ENCODE measurements around the gene SYK.

Gene SYK

DNA sequence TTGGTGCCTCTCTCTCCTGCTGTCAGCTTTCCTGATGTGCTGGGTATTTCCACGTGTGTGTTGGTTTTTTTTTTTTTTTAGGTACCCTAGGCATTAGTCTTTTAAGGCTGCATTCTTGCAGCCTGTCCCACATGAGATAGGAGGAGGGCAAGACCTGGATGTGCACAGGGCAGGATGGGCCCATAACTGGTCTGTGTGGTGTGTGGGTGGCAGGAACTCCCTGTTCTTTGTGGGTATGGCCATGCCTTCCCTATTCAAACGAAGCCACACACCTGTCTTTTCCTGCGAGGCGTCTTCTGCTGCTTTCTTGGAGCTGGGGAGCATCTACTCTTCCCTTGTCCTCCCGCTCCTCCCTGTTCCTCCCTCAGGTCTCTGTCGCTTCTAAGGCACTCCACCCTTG is 6.8 kb downstream of the SYK start:
- Histone ChIP-seq H3K36me3 (ENCODE audit: control insufficient read depth in 2 of 2, insufficient read depth in 2 of 2, low read length in 2 of 2) (peaks cover 0 to 8% of the 10 kb centered on the region in 2 donors), H3K4me3 (ENCODE audit: low read length in 2 of 2) (no peak overlapping the region), H3K9ac (ENCODE audit: low read depth in 1 of 2, low read length in 2 of 2) (no peak overlapping the region), H3K4me1 (ENCODE audit: control insufficient read depth in 2 of 2, insufficient read depth in 2 of 2, low read length in 2 of 2) (peaks cover 5 to 10% of the 10 kb centered on the region in 2 donors), H3K27ac (ENCODE audit: low read depth in 2 of 2, low read length in 2 of 2) (no peak overlapping the region), H3K9me3 (ENCODE audit: control insufficient read depth in 2 of 2, low read length in 2 of 2) (no peaks in the 10 kb centered on the region), H3K27me3 (ENCODE audit: control insufficient read depth in 2 of 2, insufficient read depth in 2 of 2, low read length in 2 of 2) (no peaks in the 10 kb centered on the region)

DNA sequence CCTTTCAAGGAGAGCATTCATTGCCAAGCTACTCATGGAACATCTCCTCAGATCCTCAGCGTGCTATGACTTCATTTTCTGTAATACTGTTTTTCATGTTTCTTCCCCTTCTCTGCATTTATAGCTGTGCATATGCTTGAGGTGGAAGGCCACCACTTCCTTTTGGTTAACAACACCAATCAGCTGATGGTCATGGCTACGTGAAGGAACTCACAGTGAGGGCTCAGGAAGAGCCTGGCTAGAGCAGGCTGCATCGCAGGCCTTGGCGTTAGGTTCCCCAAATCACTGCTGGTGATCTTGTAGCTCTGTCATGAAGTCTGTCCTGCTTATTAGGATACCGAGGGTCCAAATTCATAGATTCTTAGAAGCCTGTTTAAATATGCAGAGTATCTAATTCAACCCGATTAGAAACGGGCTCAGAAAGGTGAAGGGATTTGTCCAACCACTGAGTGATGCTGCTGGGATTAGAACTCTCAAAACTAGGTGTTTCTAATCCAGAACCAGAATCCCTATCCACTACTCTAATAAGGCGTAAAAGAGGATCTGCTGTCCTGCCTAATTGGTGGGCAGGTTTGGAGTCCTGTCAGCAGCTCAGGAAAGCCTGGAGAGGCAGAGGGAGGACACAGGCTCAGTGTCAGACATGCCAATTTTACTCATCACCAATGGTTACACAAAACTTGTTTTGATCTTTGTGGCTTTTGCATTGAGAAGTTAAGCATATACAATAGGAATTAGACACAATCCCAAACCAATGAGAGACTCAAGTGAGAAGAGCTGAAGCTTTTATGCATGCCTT is 7.5 kb downstream of the SYK start:
- no peak overlapping the region for H3K4me3 ChIP-seq (ENCODE audit: low read length in 2 of 2)
- no peaks in the 10 kb centered on the region for H3K27me3 ChIP-seq (ENCODE audit: control insufficient read depth in 2 of 2, insufficient read depth in 2 of 2, low read length in 2 of 2)
- no peaks in the 10 kb centered on the region for H3K9me3 ChIP-seq (ENCODE audit: control insufficient read depth in 2 of 2, low read length in 2 of 2)
- peaks cover 3 to 11% of the 10 kb centered on the region in 2 donors for H3K4me1 ChIP-seq (ENCODE audit: control insufficient read depth in 2 of 2, insufficient read depth in 2 of 2, low read length in 2 of 2)
- H3K27ac ChIP-seq (ENCODE audit: low read depth in 2 of 2, low read length in 2 of 2) = no peak overlapping the region
- peaks cover 0 to 8% of the 10 kb centered on the region in 2 donors for H3K36me3 ChIP-seq (ENCODE audit: control insufficient read depth in 2 of 2, insufficient read depth in 2 of 2, low read length in 2 of 2)
- H3K9ac ChIP-seq (ENCODE audit: low read depth in 1 of 2, low read length in 2 of 2) = no peak overlapping the region

- H3K27ac ChIP-seq (ENCODE audit: low read depth in 2 of 2, low read length in 2 of 2) = no peak overlapping the region
- H3K9me3 ChIP-seq (ENCODE audit: control insufficient read depth in 2 of 2, low read length in 2 of 2) = no peaks in the 10 kb centered on the region
- peaks cover 3 to 16% of the 10 kb centered on the region in 2 donors for H3K4me1 ChIP-seq (ENCODE audit: control insufficient read depth in 2 of 2, insufficient read depth in 2 of 2, low read length in 2 of 2)
- H3K36me3 ChIP-seq (ENCODE audit: control insufficient read depth in 2 of 2, insufficient read depth in 2 of 2, low read length in 2 of 2) = peaks cover 0 to 8% of the 10 kb centered on the region in 2 donors
- no peak overlapping the region for H3K9ac ChIP-seq (ENCODE audit: low read depth in 1 of 2, low read length in 2 of 2)
- no peak overlapping the region for H3K4me3 ChIP-seq (ENCODE audit: low read length in 2 of 2)
- no peaks in the 10 kb centered on the region for H3K27me3 ChIP-seq (ENCODE audit: control insufficient read depth in 2 of 2, insufficient read depth in 2 of 2, low read length in 2 of 2)
Measured at GRCh38 chr9:90810691-90811090, 9.1 kb downstream of the SYK start.

DNA sequence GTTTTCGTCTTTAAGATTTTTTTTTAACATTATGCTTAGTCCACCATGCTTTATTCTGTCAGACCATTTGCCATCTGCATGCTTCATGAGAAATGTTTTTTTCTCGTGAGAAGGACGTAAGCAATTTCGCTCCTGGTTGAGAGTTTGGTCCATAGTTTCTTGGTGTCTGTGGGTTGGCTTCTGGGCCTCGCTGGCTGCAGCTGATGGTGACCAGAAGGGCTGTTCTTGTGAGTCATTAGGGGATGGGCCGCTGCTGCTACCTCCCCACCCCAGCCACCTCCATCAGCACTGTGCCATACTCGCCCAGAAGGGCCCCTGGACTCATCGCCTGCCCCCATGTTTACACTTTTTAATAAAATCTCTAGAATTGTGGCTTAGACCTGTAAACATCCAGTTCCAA is 11.4 kb downstream of the SYK start:
- Histone ChIP-seq H3K27me3 (ENCODE audit: control insufficient read depth in 2 of 2, insufficient read depth in 2 of 2, low read length in 2 of 2) (no peaks in the 10 kb centered on the region), H3K4me3 (ENCODE audit: low read length in 2 of 2) (no peak overlapping the region), H3K4me1 (ENCODE audit: control insufficient read depth in 2 of 2, insufficient read depth in 2 of 2, low read length in 2 of 2) (peaks cover 3 to 10% of the 10 kb centered on the region in 2 donors), H3K36me3 (ENCODE audit: control insufficient read depth in 2 of 2, insufficient read depth in 2 of 2, low read length in 2 of 2) (peaks cover 0 to 5% of the 10 kb centered on the region in 2 donors), H3K27ac (ENCODE audit: low read depth in 2 of 2, low read length in 2 of 2) (no peak overlapping the region), H3K9ac (ENCODE audit: low read depth in 1 of 2, low read length in 2 of 2) (no peak overlapping the region), H3K9me3 (ENCODE audit: control insufficient read depth in 2 of 2, low read length in 2 of 2) (no peaks in the 10 kb centered on the region)

- H3K9me3 ChIP-seq (ENCODE audit: control insufficient read depth in 2 of 2, low read length in 2 of 2) = no peaks in the 10 kb centered on the region
- H3K9ac ChIP-seq (ENCODE audit: low read depth in 1 of 2, low read length in 2 of 2) = no peak overlapping the region
- H3K27ac ChIP-seq (ENCODE audit: low read depth in 2 of 2, low read length in 2 of 2) = no peak overlapping the region
- H3K36me3 ChIP-seq (ENCODE audit: control insufficient read depth in 2 of 2, insufficient read depth in 2 of 2, low read length in 2 of 2) = peaks cover 0 to 3% of the 10 kb centered on the region in 2 donors
- H3K4me3 ChIP-seq (ENCODE audit: low read length in 2 of 2) = no peak overlapping the region
- H3K4me1 ChIP-seq (ENCODE audit: control insufficient read depth in 2 of 2, insufficient read depth in 2 of 2, low read length in 2 of 2) = peaks cover 3 to 9% of the 10 kb centered on the region in 2 donors
- no peaks in the 10 kb centered on the region for H3K27me3 ChIP-seq (ENCODE audit: control insufficient read depth in 2 of 2, insufficient read depth in 2 of 2, low read length in 2 of 2)
Measured at GRCh38 chr9:90813523-90813922, 11.9 kb downstream of the SYK start.

DNA sequence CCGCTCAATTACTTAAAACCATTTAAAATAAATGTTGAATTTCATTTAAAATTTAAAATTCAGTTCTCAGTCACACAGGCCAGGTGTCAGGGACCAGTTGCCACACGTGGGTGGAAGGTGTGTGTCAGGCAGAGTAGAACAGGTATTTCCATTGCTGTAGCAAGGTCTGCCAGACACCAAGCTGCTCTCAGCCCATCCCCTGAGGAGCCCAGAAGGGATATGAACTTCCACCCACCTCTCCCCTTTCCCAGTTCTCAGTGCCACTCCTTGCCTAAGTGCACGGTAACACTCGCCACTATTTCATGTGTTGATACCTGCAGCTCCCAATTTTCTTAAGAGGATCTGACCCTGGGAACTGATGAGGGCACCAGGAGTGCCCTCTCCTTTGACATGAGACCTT is 12.7 kb downstream of the SYK start:
- no peak overlapping the region for H3K4me3 ChIP-seq (ENCODE audit: low read length in 2 of 2)
- H3K9ac ChIP-seq (ENCODE audit: low read depth in 1 of 2, low read length in 2 of 2) = no peak overlapping the region
- no peaks in the 10 kb centered on the region for H3K27me3 ChIP-seq (ENCODE audit: control insufficient read depth in 2 of 2, insufficient read depth in 2 of 2, low read length in 2 of 2)
- H3K9me3 ChIP-seq (ENCODE audit: control insufficient read depth in 2 of 2, low read length in 2 of 2) = no peaks in the 10 kb centered on the region
- no peak overlapping the region for H3K27ac ChIP-seq (ENCODE audit: low read depth in 2 of 2, low read length in 2 of 2)
- H3K36me3 ChIP-seq (ENCODE audit: control insufficient read depth in 2 of 2, insufficient read depth in 2 of 2, low read length in 2 of 2) = peaks cover 0 to 2% of the 10 kb centered on the region in 2 donors
- H3K4me1 ChIP-seq (ENCODE audit: control insufficient read depth in 2 of 2, insufficient read depth in 2 of 2, low read length in 2 of 2) = peaks cover 3 to 9% of the 10 kb centered on the region in 2 donors

- H3K27me3 ChIP-seq (ENCODE audit: control insufficient read depth in 2 of 2, insufficient read depth in 2 of 2, low read length in 2 of 2) = no peaks in the 10 kb centered on the region
- H3K9me3 ChIP-seq (ENCODE audit: control insufficient read depth in 2 of 2, low read length in 2 of 2) = no peaks in the 10 kb centered on the region
- peaks cover 3 to 9% of the 10 kb centered on the region in 2 donors for H3K4me1 ChIP-seq (ENCODE audit: control insufficient read depth in 2 of 2, insufficient read depth in 2 of 2, low read length in 2 of 2)
- H3K9ac ChIP-seq (ENCODE audit: low read depth in 1 of 2, low read length in 2 of 2) = no peak overlapping the region
- H3K27ac ChIP-seq (ENCODE audit: low read depth in 2 of 2, low read length in 2 of 2) = peak overlapping the region in 1 of 2 donors; percentile 43
- peaks cover 0 to 2% of the 10 kb centered on the region in 2 donors for H3K36me3 ChIP-seq (ENCODE audit: control insufficient read depth in 2 of 2, insufficient read depth in 2 of 2, low read length in 2 of 2)
- no peak overlapping the region for H3K4me3 ChIP-seq (ENCODE audit: low read length in 2 of 2)
Measured at GRCh38 chr9:90815183-90815943, 13.7 kb downstream of the SYK start.

DNA sequence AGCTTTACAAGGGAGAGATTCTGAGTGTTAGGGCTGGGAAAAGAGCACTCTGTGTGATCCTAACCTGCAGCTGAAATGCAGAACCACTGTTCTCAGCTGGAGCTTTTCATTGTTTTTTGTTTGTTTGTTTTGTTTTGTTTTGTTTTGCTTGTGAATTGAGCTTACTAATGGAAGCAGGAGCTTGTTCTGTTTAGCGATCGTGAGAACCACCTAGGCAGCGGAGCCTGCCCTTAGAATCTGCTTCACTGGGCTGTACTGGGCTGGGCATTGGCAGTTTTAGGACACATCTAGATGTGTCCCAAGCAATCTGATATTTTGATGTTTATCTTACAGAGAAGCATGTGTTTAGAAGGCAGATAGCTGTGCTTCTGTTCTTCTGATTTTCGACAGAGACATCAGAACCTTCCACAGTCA is 14.3 kb downstream of the SYK start:
- H3K36me3 ChIP-seq (ENCODE audit: control insufficient read depth in 2 of 2, insufficient read depth in 2 of 2, low read length in 2 of 2) = peaks cover 0 to 2% of the 10 kb centered on the region in 2 donors
- H3K9ac ChIP-seq (ENCODE audit: low read depth in 1 of 2, low read length in 2 of 2) = no peak overlapping the region
- H3K4me1 ChIP-seq (ENCODE audit: control insufficient read depth in 2 of 2, insufficient read depth in 2 of 2, low read length in 2 of 2) = peaks cover 0 to 9% of the 10 kb centered on the region in 2 donors
- no peak overlapping the region for H3K4me3 ChIP-seq (ENCODE audit: low read length in 2 of 2)
- H3K27me3 ChIP-seq (ENCODE audit: control insufficient read depth in 2 of 2, insufficient read depth in 2 of 2, low read length in 2 of 2) = no peaks in the 10 kb centered on the region
- H3K27ac ChIP-seq (ENCODE audit: low read depth in 2 of 2, low read length in 2 of 2) = peak overlapping the region in 1 of 2 donors; percentile 24
- H3K9me3 ChIP-seq (ENCODE audit: control insufficient read depth in 2 of 2, low read length in 2 of 2) = no peaks in the 10 kb centered on the region

DNA sequence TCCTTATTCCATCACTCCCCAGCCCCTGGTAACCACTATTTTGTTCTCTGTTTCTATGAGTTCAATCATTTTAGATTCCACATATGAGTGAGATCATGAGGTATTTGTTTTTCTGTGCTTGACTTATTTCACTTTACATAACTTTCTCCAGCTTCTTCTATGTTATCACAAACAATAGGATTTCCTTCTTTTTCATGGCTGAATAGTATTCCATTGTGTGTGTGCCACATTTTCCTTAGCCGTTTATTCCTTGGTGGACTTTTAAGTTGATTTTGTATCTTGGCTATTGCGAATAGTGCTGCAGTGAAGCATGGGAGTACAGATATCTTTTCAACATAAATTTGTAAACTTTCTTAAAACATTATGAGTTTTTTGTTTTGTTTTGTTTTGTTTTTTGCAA is 15.1 kb downstream of the SYK start:
- Histone ChIP-seq H3K9me3 (ENCODE audit: control insufficient read depth in 2 of 2, low read length in 2 of 2) (no peaks in the 10 kb centered on the region), H3K27me3 (ENCODE audit: control insufficient read depth in 2 of 2, insufficient read depth in 2 of 2, low read length in 2 of 2) (no peaks in the 10 kb centered on the region), H3K4me3 (ENCODE audit: low read length in 2 of 2) (no peak overlapping the region), H3K27ac (ENCODE audit: low read depth in 2 of 2, low read length in 2 of 2) (no peak overlapping the region), H3K36me3 (ENCODE audit: control insufficient read depth in 2 of 2, insufficient read depth in 2 of 2, low read length in 2 of 2) (peaks cover 0 to 2% of the 10 kb centered on the region in 2 donors), H3K9ac (ENCODE audit: low read depth in 1 of 2, low read length in 2 of 2) (no peak overlapping the region), H3K4me1 (ENCODE audit: control insufficient read depth in 2 of 2, insufficient read depth in 2 of 2, low read length in 2 of 2) (peaks cover 0 to 9% of the 10 kb centered on the region in 2 donors)

- peaks cover 0 to 9% of the 10 kb centered on the region in 2 donors for H3K4me1 ChIP-seq (ENCODE audit: control insufficient read depth in 2 of 2, insufficient read depth in 2 of 2, low read length in 2 of 2)
- H3K27me3 ChIP-seq (ENCODE audit: control insufficient read depth in 2 of 2, insufficient read depth in 2 of 2, low read length in 2 of 2) = no peaks in the 10 kb centered on the region
- H3K36me3 ChIP-seq (ENCODE audit: control insufficient read depth in 2 of 2, insufficient read depth in 2 of 2, low read length in 2 of 2) = peaks cover 0 to 11% of the 10 kb centered on the region in 2 donors
- no peaks in the 10 kb centered on the region for H3K9me3 ChIP-seq (ENCODE audit: control insufficient read depth in 2 of 2, low read length in 2 of 2)
- H3K4me3 ChIP-seq (ENCODE audit: low read length in 2 of 2) = no peak overlapping the region
- H3K27ac ChIP-seq (ENCODE audit: low read depth in 2 of 2, low read length in 2 of 2) = no peak overlapping the region
- no peak overlapping the region for H3K9ac ChIP-seq (ENCODE audit: low read depth in 1 of 2, low read length in 2 of 2)
Measured at GRCh38 chr9:90818279-90818678, 16.7 kb downstream of the SYK start.
